Neuron (in vitro differentiated cells): ENCODE results near the gene TCF23.
"Not testable (repeated sequence)": the region's sequence is repeated elsewhere in the genome, so short reads cannot be mapped to it uniquely, and the experiment has no call there.

ENCODE experiments used
- H2AFZ ChIP-seq: one replicate; pipeline ENCODE4 v1.6.1; 2013; ENCODE audit warnings: low read depth, mild to moderate bottlenecking, inconsistent platforms, low read length, moderate library complexity
- H3K27me3 ChIP-seq: one replicate; pipeline ENCODE4 v1.6.1; 2013; ENCODE audit warnings: low read length; ENCODE audit not compliant: insufficient read depth
- H3K36me3 ChIP-seq: one replicate; pipeline ENCODE4 v1.6.1; 2013; ENCODE audit warnings: low read length; ENCODE audit not compliant: insufficient read depth
- H3K4me1 ChIP-seq: one replicate; pipeline ENCODE4 v1.6.1; 2013; ENCODE audit warnings: low read length; ENCODE audit not compliant: insufficient read depth
- H3K4me3 ChIP-seq: 2 replicates; pipeline ENCODE4 v1.5.1; 2013; ENCODE audit warnings: mild to moderate bottlenecking, low read length, moderate library complexity
- H3K9me3 ChIP-seq: one replicate; pipeline ENCODE4 v1.6.1; 2013; ENCODE audit warnings: low read length

Gene TCF23

GRCh38 chr2:27119330-27119670, 29.5 kb upstream of the TCF23 start:
- Histone ChIP-seq H3K27me3 (peaks cover 68% of the 10 kb centered on the region), H3K4me3 (peak overlapping the region; percentile 6)
- not testable (repeated sequence) for H3K4me1 ChIP-seq, H2AFZ ChIP-seq, H3K36me3 ChIP-seq, H3K9me3 ChIP-seq

DNA sequence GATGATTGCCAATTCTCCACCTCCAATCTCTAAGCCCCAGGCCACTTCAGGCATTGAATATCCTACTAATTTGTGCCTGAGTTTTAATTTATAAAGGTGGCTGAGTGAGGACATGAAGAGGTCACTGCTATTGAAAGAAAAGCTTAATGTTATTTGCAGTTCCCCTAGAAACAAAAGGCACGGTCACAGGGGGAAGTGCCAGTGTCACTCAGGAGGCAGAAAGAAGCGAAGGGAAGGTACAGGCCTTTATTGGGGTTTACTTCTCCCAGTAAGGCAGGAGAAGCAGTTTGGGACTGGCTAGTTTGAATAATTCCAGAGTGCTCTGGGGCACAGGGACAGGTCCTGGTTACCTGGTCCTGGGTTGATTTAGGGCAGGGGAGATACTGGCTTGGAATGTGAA, 26.9 kb upstream of the TCF23 start:
- Histone ChIP-seq H3K4me1 (peaks cover 6% of the 10 kb centered on the region), H3K27me3 (peaks cover 60% of the 10 kb centered on the region), H2AFZ (no peak overlapping the region), H3K36me3 (no peaks in the 10 kb centered on the region), H3K9me3 (no peaks in the 10 kb centered on the region), H3K4me3 (no peak overlapping the region)

DNA sequence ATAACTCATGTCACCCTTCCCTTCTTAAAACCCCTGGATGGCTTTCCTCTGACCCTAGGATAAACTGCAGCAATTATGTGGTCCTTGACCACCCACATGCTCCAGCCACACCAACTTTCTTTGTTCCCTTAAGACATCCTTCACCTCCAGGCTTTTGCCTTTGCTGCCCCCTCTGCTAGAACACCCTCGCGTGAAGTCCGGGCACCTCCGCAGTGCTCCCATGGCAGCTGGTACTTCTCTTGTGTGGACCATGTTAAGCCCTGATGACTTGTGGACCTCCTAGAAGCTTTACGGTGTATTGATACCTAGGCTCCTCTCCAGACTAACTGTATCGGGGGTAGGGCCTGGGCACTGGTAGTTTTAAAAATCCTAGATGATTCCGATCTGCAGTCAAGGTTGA, 26.0 kb upstream of the TCF23 start:
- Histone ChIP-seq H3K4me3 (no peak overlapping the region), H3K27me3 (peaks cover 56% of the 10 kb centered on the region), H3K9me3 (no peaks in the 10 kb centered on the region), H3K36me3 (no peaks in the 10 kb centered on the region), H2AFZ (peak overlapping the region; percentile 58), H3K4me1 (peaks cover 6% of the 10 kb centered on the region)

- Histone ChIP-seq H2AFZ (peak within 1 kb of the TSS; percentile 58), H3K36me3 (no peaks in the 10 kb centered on the region), H3K27me3 (peaks cover 49% of the 10 kb centered on the region), H3K4me1 (peaks cover under 1% of the 10 kb centered on the region), H3K9me3 (no peaks in the 10 kb centered on the region), H3K4me3 (peak within 1 kb of the TSS; percentile 37)
Observed at GRCh38 chr2:27123302-27124150, 25.3 kb upstream of the TCF23 start, which contains the start of gene ABHD1. ABHD1 (plus strand) TSS chr2:27123815; CDS start chr2:27123949, 134 bp downstream.

DNA sequence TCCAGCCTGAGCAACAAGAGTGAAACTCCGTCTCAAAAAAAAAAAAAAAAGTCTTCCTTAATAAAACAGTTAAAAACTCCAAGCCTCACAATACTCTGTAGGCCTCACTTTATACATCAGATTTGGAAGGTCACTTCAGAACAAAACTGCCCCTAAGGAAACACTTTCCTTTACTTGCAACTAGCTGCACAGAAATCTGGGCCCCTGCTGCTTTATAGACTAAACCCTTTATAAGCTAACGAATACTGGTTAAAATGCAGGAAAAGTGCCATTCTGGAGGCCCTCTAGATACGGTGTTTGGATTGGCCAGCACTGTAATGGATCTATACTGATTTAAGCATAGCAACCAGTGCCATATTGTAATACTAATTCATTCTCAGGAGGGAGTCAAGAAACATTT, 23.7 kb upstream of the TCF23 start:
- no peak overlapping the region for H2AFZ ChIP-seq
- H3K4me1 ChIP-seq = no peaks in the 10 kb centered on the region
- peaks cover 38% of the 10 kb centered on the region for H3K27me3 ChIP-seq
- no peaks in the 10 kb centered on the region for H3K9me3 ChIP-seq
- H3K36me3 ChIP-seq = peaks cover 9% of the 10 kb centered on the region
- H3K4me3 ChIP-seq = no peak overlapping the region

GRCh38 chr2:27126252-27126710, 22.5 kb upstream of the TCF23 start:
- H2AFZ ChIP-seq = no peak overlapping the region
- peaks cover 17% of the 10 kb centered on the region for H3K36me3 ChIP-seq
- H3K4me1 ChIP-seq = no peaks in the 10 kb centered on the region
- H3K4me3 ChIP-seq = no peak overlapping the region
- H3K9me3 ChIP-seq = no peaks in the 10 kb centered on the region
- H3K27me3 ChIP-seq = peaks cover 27% of the 10 kb centered on the region

DNA sequence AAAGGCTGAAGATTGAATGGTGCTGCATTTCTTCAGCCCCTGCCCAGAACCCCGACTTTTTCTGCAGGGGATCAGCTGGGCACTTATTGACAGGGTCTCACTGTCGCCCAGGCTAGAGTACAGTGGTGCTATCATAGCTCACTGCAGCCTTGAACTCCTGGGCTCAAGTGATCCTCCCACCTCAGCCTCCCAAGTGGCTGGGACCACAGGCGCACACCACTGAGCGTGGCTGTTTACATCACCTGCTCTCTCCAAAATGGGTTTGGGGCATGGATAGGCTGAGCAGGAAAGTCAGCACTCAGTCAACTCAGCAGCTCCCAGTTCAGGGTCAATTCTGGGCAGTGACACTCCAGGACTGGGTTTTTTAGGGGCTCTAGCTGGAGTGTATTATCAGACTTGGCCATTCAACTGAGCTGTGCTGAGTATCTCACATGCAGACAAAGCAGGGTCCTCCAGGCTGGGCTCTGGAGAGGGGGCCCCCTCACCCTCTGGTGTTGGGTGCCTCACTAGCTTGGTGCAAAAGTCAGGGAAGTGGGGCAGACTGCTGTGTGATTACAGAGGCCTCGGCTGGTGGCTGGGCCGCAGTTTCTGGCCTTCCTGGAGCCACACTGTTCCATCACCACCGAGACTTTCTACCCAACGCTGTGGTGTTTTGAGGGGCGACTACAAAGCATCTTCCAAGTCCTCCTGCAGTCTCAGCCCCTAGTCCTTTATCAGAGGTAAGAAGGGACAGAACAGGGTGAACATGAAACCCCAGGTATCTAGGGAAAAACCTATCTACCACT, 20.7 kb upstream of the TCF23 start:
- peaks cover 32% of the 10 kb centered on the region for H3K36me3 ChIP-seq
- H2AFZ ChIP-seq = no peak overlapping the region
- H3K27me3 ChIP-seq = peaks cover 9% of the 10 kb centered on the region
- no peaks in the 10 kb centered on the region for H3K9me3 ChIP-seq
- no peaks in the 10 kb centered on the region for H3K4me1 ChIP-seq
- H3K4me3 ChIP-seq = no peak overlapping the region

- H3K27me3 ChIP-seq = peaks cover 5% of the 10 kb centered on the region
- H2AFZ ChIP-seq = no peak overlapping the region
- H3K36me3 ChIP-seq = peaks cover 32% of the 10 kb centered on the region
- no peaks in the 10 kb centered on the region for H3K9me3 ChIP-seq
- H3K4me3 ChIP-seq = no peak overlapping the region
- peaks cover 6% of the 10 kb centered on the region for H3K4me1 ChIP-seq
Observed at GRCh38 chr2:27128668-27129571, 19.9 kb upstream of the TCF23 start.

- H2AFZ ChIP-seq = no peak overlapping the region
- peaks cover 6% of the 10 kb centered on the region for H3K4me1 ChIP-seq
- no peaks in the 10 kb centered on the region for H3K27me3 ChIP-seq
- H3K9me3 ChIP-seq = no peaks in the 10 kb centered on the region
- H3K4me3 ChIP-seq = no peak overlapping the region
- H3K36me3 ChIP-seq = peaks cover 32% of the 10 kb centered on the region
Observed at GRCh38 chr2:27130396-27130795, 18.4 kb upstream of the TCF23 start.

GRCh38 chr2:27131429-27131828, 17.4 kb upstream of the TCF23 start:
- H3K9me3 ChIP-seq = no peaks in the 10 kb centered on the region
- no peaks in the 10 kb centered on the region for H3K27me3 ChIP-seq
- peaks cover 6% of the 10 kb centered on the region for H3K4me1 ChIP-seq
- peaks cover 32% of the 10 kb centered on the region for H3K36me3 ChIP-seq
- no peak overlapping the region for H2AFZ ChIP-seq
- no peak overlapping the region for H3K4me3 ChIP-seq

GRCh38 chr2:27133195-27133875, 15.5 kb upstream of the TCF23 start:
- H3K4me3 ChIP-seq = peak overlapping the region; percentile 85
- peaks cover 8% of the 10 kb centered on the region for H3K27me3 ChIP-seq
- peaks cover 6% of the 10 kb centered on the region for H3K4me1 ChIP-seq
- H3K9me3 ChIP-seq = no peaks in the 10 kb centered on the region
- H2AFZ ChIP-seq = peak overlapping the region; percentile 88
- H3K36me3 ChIP-seq = peaks cover 32% of the 10 kb centered on the region
